ENCODE results near the gene JMJD4.

DNA sequence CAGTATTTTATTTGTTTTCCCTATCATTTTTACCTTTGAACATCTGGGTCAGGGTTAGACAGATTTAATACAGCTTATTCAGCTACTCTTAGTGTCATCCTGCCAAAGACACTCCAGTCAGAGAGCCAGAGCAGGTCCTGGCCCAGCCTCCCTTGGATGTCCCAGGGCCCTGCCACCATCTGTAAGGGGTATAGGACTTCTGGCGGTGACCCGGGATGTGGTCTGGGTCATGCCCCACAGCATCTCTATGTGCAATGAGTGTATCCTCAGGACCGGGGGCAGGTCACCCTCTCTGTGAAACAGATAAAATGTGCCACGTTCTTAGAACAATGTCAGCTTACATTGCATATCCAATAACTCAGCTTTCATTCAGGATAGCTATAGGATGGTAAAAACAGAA lies 42.5 kb upstream of the JMJD4 start:
- TF ChIP-seq POLR2A (IDR thresholded peaks at IDR 0.05; ENCODE audit: low read depth, low read length) (no peak), POLR2AphosphoS5 (IDR thresholded peaks at IDR 0.05; ENCODE audit: low read depth, low read length) (no peak), TAF1 (IDR thresholded peaks at IDR 0.05; ENCODE audit: low read depth, low read length) (no peak), SPI1 (IDR thresholded peaks at IDR 0.05; ENCODE audit: low read depth, low read length) (no peak), POU2F2 (IDR thresholded peaks at IDR 0.05; ENCODE audit: low read depth, low read length) (no peak), PAX5 (IDR thresholded peaks at IDR 0.05; ENCODE audit: insufficient read depth, low read length, severe bottlenecking) (no peak)
